NCI-H2029 treated with DMSO at 0.1 percent for 48 hours (cell line): ENCODE results near the gene NEK6.

Source experiments
- DNase-seq: peaks from one replicate; lab custom pipeline; 2025; lab: John Stamatoyannopoulos, UW

NEK6 gene

GRCh38 chr9:124279531-124280175 lies 21.9 kb downstream of the NEK6 start:
- peak; percentile 13 for DNase-seq

- no peak for DNase-seq
Observed at GRCh38 chr9:124280176-124280691, 22.5 kb downstream of the NEK6 start.

- no peak for DNase-seq
Observed at GRCh38 chr9:124281931-124282371, 24.2 kb downstream of the NEK6 start.

GRCh38 chr9:124282442-124283227 lies 24.9 kb downstream of the NEK6 start:
- no peak for DNase-seq

- DNase-seq, result no peak
Observed at GRCh38 chr9:124283228-124283814, 25.6 kb downstream of the NEK6 start.

- DNase-seq, result no peak
Observed at GRCh38 chr9:124284237-124284831, 26.6 kb downstream of the NEK6 start.

- no peak for DNase-seq
Observed at GRCh38 chr9:124284940-124285441, 27.2 kb downstream of the NEK6 start.

- DNase-seq, result no peak
Observed at GRCh38 chr9:124285490-124285889, 27.7 kb downstream of the NEK6 start.

- no peak for DNase-seq
Observed at GRCh38 chr9:124285903-124286291, 28.1 kb downstream of the NEK6 start.

GRCh38 chr9:124286292-124286931 lies 28.7 kb downstream of the NEK6 start:
- no peak for DNase-seq

GRCh38 chr9:124290053-124290591 lies 32.4 kb downstream of the NEK6 start:
- DNase-seq, result peak; percentile 52

GRCh38 chr9:124290743-124291554 lies 33.2 kb downstream of the NEK6 start:
- no peak for DNase-seq

- DNase-seq, result no peak
Observed at GRCh38 chr9:124291801-124292396, 34.1 kb downstream of the NEK6 start.

GRCh38 chr9:124292696-124293593 lies 35.2 kb downstream of the NEK6 start:
- DNase-seq, result no peak

- DNase-seq, result no peak
Observed at GRCh38 chr9:124293718-124294506, 36.2 kb downstream of the NEK6 start.

GRCh38 chr9:124295159-124295794 lies 37.5 kb downstream of the NEK6 start:
- no peak for DNase-seq

GRCh38 chr9:124296094-124296493 lies 38.3 kb downstream of the NEK6 start:
- no peak for DNase-seq
